ENCODE results near the gene NEFH.

Gene NEFH

GRCh38 chr22:29477723-29478318 is 2.2 kb upstream of the NEFH start:
- peaks cover 23% of the 10 kb centered on the region for H3K4me1 ChIP-seq (ENCODE audit: low read length)
- H3K4me2 ChIP-seq (ENCODE audit: low read length) = no peak overlapping the region
- H3K9ac ChIP-seq (ENCODE audit: low read length) = no peak overlapping the region
- TF ChIP-seq EZH2phosphoT487 (IDR thresholded peaks at IDR 0.05; ENCODE audit: low read depth) = no peak
- TF ChIP-seq CTCF (IDR thresholded peaks at IDR 0.05; ENCODE audit: low read depth, low read length) = no peak
- H3K27ac ChIP-seq (ENCODE audit: low read length) = no peak overlapping the region
- H3K36me3 ChIP-seq (replicated peaks; ENCODE audit: low read depth, low read length) = no peaks in the 10 kb centered on the region
- peaks cover 18% of the 10 kb centered on the region; the same call in 1 of the 2 replicates for H4K20me1 ChIP-seq (ENCODE audit: insufficient read depth, low read length)
- H3K27me3 ChIP-seq (ENCODE audit: low read depth, low read length) = peaks cover 46% of the 10 kb centered on the region
- H3K79me2 ChIP-seq (ENCODE audit: low read length) = no peaks in the 10 kb centered on the region
- no peak overlapping the region for H2AFZ ChIP-seq (ENCODE audit: low read depth, low read length)
- no peaks in the 10 kb centered on the region for H3K9me3 ChIP-seq (ENCODE audit: insufficient read depth, low read length)
- H3K4me3 ChIP-seq (ENCODE audit: low read length) = no peak overlapping the region

DNA sequence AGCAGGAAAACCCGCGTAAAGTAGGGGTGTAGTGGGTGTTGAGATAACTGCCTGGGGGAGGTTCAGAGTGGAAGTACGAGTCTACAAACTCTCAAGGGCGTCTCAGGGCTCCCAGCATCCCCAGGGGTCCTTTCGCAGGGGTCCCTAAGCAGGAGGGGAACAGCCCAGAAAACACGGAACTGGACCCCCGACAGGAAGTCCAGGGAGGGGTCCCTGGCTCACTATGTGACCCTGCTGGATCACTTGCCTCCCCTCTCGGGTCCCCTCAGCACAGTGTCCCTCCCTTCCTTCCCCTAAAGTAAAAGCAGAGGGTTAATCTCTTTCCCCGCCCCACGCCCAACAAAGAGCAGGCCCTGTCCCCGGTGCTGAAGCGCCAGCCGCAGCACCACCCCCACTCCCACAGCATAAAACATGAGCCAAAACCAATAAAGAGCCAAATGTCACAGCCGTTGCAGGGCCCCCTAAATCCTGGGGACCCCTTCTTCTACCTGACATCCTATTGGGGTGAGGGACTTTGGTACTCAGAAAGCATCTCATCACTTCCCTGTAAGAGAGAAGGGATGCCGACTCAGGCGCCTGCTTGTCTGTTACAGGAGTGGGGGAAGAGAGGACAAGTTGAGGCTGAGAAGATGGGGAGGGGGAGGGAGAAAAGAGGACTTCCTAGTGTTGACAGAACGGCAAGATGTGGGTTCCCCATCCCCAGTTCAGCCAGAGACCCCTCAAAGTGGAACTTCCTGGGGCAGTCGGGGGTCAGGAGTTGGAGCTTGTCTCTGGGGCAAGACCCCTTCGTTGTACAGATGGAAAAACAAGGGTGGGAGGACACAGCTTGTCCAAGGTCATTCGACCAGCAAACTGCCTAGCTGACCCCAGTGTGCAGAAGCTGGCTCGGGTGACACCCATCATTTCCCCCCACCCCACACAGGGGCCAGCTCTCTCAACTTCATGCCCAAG is 1.4 kb upstream of the NEFH start:
- Histone ChIP-seq H3K4me3 (ENCODE audit: low read length) (no peak overlapping the region), H3K9me3 (ENCODE audit: insufficient read depth, low read length) (no peaks in the 10 kb centered on the region), H3K4me1 (ENCODE audit: low read length) (peaks cover 23% of the 10 kb centered on the region), H4K20me1 (ENCODE audit: insufficient read depth, low read length) (peaks cover 18% of the 10 kb centered on the region; the same call in 1 of the 2 replicates), H3K27ac (ENCODE audit: low read length) (no peak overlapping the region), H3K9ac (ENCODE audit: low read length) (no peak overlapping the region), H3K36me3 (replicated peaks; ENCODE audit: low read depth, low read length) (no peaks in the 10 kb centered on the region), H3K27me3 (ENCODE audit: low read depth, low read length) (peaks cover 39% of the 10 kb centered on the region), H3K79me2 (ENCODE audit: low read length) (no peaks in the 10 kb centered on the region), H3K4me2 (ENCODE audit: low read length) (no peak overlapping the region), H2AFZ (ENCODE audit: low read depth, low read length) (no peak overlapping the region)
- TF ChIP-seq CTCF (IDR thresholded peaks at IDR 0.05; ENCODE audit: low read depth, low read length) (no peak), EZH2phosphoT487 (IDR thresholded peaks at IDR 0.05; ENCODE audit: low read depth) (no peak)

DNA sequence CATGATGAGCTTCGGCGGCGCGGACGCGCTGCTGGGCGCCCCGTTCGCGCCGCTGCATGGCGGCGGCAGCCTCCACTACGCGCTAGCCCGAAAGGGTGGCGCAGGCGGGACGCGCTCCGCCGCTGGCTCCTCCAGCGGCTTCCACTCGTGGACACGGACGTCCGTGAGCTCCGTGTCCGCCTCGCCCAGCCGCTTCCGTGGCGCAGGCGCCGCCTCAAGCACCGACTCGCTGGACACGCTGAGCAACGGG is 169 bp downstream of the NEFH start:
- Histone ChIP-seq H3K27ac (ENCODE audit: low read length) (no peak overlapping the region), H4K20me1 (ENCODE audit: insufficient read depth, low read length) (peaks cover 18% of the 10 kb centered on the region; the same call in 1 of the 2 replicates), H3K9ac (ENCODE audit: low read length) (no peak overlapping the region), H3K36me3 (replicated peaks; ENCODE audit: low read depth, low read length) (no peaks in the 10 kb centered on the region), H3K4me2 (ENCODE audit: low read length) (no peak overlapping the region), H3K9me3 (ENCODE audit: insufficient read depth, low read length) (no peaks in the 10 kb centered on the region), H3K27me3 (ENCODE audit: low read depth, low read length) (peaks cover 26% of the 10 kb centered on the region), H3K79me2 (ENCODE audit: low read length) (no peaks in the 10 kb centered on the region), H3K4me1 (ENCODE audit: low read length) (peaks cover 22% of the 10 kb centered on the region), H2AFZ (ENCODE audit: low read depth, low read length) (no peak overlapping the region), H3K4me3 (ENCODE audit: low read length) (no peak overlapping the region)
- TF ChIP-seq EZH2phosphoT487 (IDR thresholded peaks at IDR 0.05; ENCODE audit: low read depth) = no peak
- TF ChIP-seq CTCF (IDR thresholded peaks at IDR 0.05; ENCODE audit: low read depth, low read length) = no peak

GRCh38 chr22:29480512-29481264 is 670 bp downstream of the NEFH start:
- Histone ChIP-seq H2AFZ (ENCODE audit: low read depth, low read length) (no peak overlapping the region), H3K4me2 (ENCODE audit: low read length) (no peak overlapping the region), H3K4me3 (ENCODE audit: low read length) (no peak overlapping the region), H3K9me3 (ENCODE audit: insufficient read depth, low read length) (no peaks in the 10 kb centered on the region), H3K36me3 (replicated peaks; ENCODE audit: low read depth, low read length) (no peaks in the 10 kb centered on the region), H3K4me1 (ENCODE audit: low read length) (peaks cover 17% of the 10 kb centered on the region), H3K27me3 (ENCODE audit: low read depth, low read length) (peaks cover 22% of the 10 kb centered on the region), H3K9ac (ENCODE audit: low read length) (no peak overlapping the region), H4K20me1 (ENCODE audit: insufficient read depth, low read length) (peaks cover 18% of the 10 kb centered on the region; the same call in 1 of the 2 replicates), H3K79me2 (ENCODE audit: low read length) (no peaks in the 10 kb centered on the region), H3K27ac (ENCODE audit: low read length) (no peak overlapping the region)
- no peak for TF ChIP-seq EZH2phosphoT487 (IDR thresholded peaks at IDR 0.05; ENCODE audit: low read depth)
- no peak for TF ChIP-seq CTCF (IDR thresholded peaks at IDR 0.05; ENCODE audit: low read depth, low read length)
